ENCODE results near the gene SCAMP2. TPM values are rescaled to one million over a fixed set of nuclear protein-coding genes. Genes with fewer than 3 reads are reported as not detected.
A peak's percentile ranks its signal among the peaks of the same experiment; 100 is the strongest.

Gene SCAMP2
- total RNA-seq, 1 donor from 2014 or later, result 35.6 TPM

DNA sequence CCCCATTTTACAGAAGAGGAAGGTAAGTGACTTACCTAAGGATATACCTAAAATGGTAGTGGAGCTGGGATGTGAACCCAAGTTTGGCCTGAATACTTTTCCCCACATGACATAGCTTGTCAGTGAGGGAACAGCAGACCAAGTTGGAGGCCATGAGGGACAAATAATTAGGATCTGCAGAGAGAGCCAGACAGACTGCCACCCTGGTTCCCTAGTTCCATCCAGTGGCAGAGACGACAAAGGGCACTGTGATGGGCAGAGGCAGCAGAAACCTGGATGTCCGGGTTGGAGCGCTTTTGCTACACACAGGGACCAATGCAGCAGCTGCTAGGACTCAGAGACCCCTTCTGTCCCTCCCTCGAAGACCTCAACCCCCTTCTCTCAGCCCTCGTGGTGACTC is 45.6 kb downstream of the SCAMP2 start:
- Mint-ChIP-seq H3K4me1 (ENCODE audit: low read depth, unreplicated experiment) (peaks cover 51% of the 10 kb centered on the region), H3K36me3 (ENCODE audit: unreplicated experiment) (no peaks in the 10 kb centered on the region), H3K27me3 (ENCODE audit: unreplicated experiment) (peaks cover 3% of the 10 kb centered on the region), H3K27ac (ENCODE audit: unreplicated experiment) (peak overlapping the region; percentile 40), H3K4me3 (ENCODE audit: unreplicated experiment) (no peak overlapping the region), H3K9me3 (ENCODE audit: unreplicated experiment) (peaks cover 6% of the 10 kb centered on the region)
- TF ChIP-seq, protein P1, sequence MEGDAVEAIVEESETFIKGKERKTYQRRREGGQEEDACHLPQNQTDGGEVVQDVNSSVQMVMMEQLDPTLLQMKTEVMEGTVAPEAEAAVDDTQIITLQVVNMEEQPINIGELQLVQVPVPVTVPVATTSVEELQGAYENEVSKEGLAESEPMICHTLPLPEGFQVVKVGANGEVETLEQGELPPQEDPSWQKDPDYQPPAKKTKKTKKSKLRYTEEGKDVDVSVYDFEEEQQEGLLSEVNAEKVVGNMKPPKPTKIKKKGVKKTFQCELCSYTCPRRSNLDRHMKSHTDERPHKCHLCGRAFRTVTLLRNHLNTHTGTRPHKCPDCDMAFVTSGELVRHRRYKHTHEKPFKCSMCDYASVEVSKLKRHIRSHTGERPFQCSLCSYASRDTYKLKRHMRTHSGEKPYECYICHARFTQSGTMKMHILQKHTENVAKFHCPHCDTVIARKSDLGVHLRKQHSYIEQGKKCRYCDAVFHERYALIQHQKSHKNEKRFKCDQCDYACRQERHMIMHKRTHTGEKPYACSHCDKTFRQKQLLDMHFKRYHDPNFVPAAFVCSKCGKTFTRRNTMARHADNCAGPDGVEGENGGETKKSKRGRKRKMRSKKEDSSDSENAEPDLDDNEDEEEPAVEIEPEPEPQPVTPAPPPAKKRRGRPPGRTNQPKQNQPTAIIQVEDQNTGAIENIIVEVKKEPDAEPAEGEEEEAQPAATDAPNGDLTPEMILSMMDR (IDR thresholded peaks at IDR 0.05; ENCODE audit: partially characterized antibody, unreplicated experiment), result no peak
- DNase-seq, result no peak

DNA sequence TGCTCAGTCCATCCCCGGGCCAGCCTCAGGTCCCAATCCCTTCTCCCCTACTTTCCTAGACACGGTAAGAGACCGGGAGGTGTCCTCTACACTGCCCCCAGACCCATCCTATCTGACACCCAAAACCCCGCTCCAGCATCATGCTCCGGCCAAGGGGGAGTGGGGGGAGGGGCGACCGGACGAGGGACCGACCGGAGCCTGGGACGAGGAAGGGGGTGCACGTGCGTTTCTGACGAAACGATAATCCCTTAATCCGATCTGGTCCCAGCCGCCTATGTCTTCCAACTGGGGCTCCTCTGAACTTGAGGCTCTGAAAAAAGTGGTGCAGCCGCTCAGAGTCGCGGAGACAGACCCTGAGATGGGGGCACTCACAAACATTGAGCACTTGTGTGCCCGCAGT is 46.2 kb downstream of the SCAMP2 start:
- DNase-seq, result no peak
- no peak overlapping the region for H3K4me3 Mint-ChIP-seq (ENCODE audit: unreplicated experiment)
- no peaks in the 10 kb centered on the region for H3K36me3 Mint-ChIP-seq (ENCODE audit: unreplicated experiment)
- H3K27ac Mint-ChIP-seq (ENCODE audit: unreplicated experiment), result no peak overlapping the region
- TF ChIP-seq, protein P1 (IDR thresholded peaks at IDR 0.05; ENCODE audit: partially characterized antibody, unreplicated experiment), result no peak
- H3K9me3 Mint-ChIP-seq (ENCODE audit: unreplicated experiment), result peaks cover 6% of the 10 kb centered on the region
- H3K4me1 Mint-ChIP-seq (ENCODE audit: low read depth, unreplicated experiment), result peaks cover 53% of the 10 kb centered on the region
- peaks cover 3% of the 10 kb centered on the region for H3K27me3 Mint-ChIP-seq (ENCODE audit: unreplicated experiment)

DNA sequence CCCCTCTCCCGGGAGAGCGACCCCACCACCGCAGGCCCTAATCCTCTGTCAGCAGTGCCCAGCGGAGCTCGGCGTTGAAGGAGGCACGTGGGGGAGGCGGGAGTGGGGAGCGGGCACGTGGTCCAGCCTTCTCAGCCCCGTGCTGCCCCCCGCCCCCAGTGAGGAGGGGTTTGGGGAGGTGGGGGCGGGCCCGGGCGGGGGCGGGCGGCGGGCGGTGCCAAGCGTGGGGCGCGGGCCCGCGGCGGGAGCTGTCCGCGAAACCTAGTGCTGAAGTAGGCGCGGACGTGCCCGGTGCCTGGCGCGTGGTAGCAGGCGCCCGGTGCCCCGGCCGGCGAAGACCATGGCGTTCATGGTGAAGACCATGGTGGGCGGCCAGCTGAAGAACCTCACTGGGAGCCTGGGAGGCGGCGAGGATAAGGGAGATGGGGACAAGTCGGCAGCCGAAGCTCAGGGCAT is 46.8 kb downstream of the SCAMP2 start, which contains the start of gene CPLX3:
CPLX3 (plus strand) TSS at position 264 of the 456 bp plus-strand sequence; CDS start at position 341, 77 bp downstream.
- Mint-ChIP-seq H3K9me3 (ENCODE audit: unreplicated experiment) (peaks cover 6% of the 10 kb centered on the region), H3K4me3 (ENCODE audit: unreplicated experiment) (peak within 1 kb of the TSS; percentile 20), H3K27me3 (ENCODE audit: unreplicated experiment) (peaks cover 3% of the 10 kb centered on the region), H3K4me1 (ENCODE audit: low read depth, unreplicated experiment) (peaks cover 55% of the 10 kb centered on the region), H3K36me3 (ENCODE audit: unreplicated experiment) (no peaks in the 10 kb centered on the region), H3K27ac (ENCODE audit: unreplicated experiment) (no peak within 1 kb of the TSS)
- DNase-seq, result no peak
- TF ChIP-seq, protein P1 (IDR thresholded peaks at IDR 0.05; ENCODE audit: partially characterized antibody, unreplicated experiment), result no peak

DNA sequence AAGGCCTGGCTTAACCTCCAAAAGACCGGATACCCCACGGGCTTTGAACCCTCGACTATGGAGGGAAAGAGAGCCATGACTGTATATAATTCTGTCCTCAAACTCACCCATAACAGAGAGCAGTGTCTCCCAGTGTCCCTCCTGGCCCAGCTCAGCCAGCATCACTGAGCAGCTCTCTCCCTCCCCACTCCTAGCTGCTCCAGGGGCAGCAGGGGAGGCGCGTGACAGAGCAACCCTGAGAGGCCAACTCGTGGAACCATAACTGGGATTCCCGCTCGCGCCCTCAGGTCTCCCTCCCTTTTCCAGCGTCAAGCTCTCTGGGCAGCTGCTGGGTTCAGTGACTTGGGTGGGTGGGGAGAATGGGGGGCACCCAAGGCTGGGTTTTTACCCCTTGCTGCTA is 47.3 kb downstream of the SCAMP2 start:
- Mint-ChIP-seq H3K27ac (ENCODE audit: unreplicated experiment) (no peak overlapping the region), H3K27me3 (ENCODE audit: unreplicated experiment) (peaks cover 3% of the 10 kb centered on the region), H3K4me1 (ENCODE audit: low read depth, unreplicated experiment) (peaks cover 54% of the 10 kb centered on the region), H3K9me3 (ENCODE audit: unreplicated experiment) (peaks cover 6% of the 10 kb centered on the region), H3K4me3 (ENCODE audit: unreplicated experiment) (peak overlapping the region; percentile 20), H3K36me3 (ENCODE audit: unreplicated experiment) (no peaks in the 10 kb centered on the region)
- DNase-seq, result no peak
- TF ChIP-seq, protein P1 (IDR thresholded peaks at IDR 0.05; ENCODE audit: partially characterized antibody, unreplicated experiment), result no peak

DNA sequence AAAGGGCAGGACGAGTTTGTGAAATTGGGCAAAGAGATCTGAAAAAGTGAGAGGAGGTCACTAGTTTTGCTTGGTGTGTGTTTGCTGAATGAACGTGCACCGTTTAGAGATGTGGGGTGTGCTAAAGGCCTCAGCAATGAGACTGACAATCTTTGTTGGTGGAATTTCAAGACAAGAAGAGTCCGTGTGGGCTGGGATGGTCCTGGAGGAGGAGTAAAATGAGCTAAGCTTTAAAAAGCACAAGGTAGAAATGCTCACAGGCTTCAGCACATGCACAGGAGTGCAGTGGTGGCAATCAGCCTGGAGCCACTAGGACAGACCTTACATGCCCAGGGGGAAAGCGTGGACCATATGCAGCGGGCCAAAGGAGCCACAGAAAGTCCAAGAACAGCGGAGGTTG is 48.2 kb downstream of the SCAMP2 start:
- Mint-ChIP-seq H3K27ac (ENCODE audit: unreplicated experiment) (no peak overlapping the region), H3K36me3 (ENCODE audit: unreplicated experiment) (no peaks in the 10 kb centered on the region), H3K9me3 (ENCODE audit: unreplicated experiment) (peaks cover 4% of the 10 kb centered on the region), H3K4me3 (ENCODE audit: unreplicated experiment) (peak overlapping the region; percentile 12), H3K27me3 (ENCODE audit: unreplicated experiment) (peaks cover 3% of the 10 kb centered on the region), H3K4me1 (ENCODE audit: low read depth, unreplicated experiment) (peaks cover 52% of the 10 kb centered on the region)
- TF ChIP-seq, protein P1 (IDR thresholded peaks at IDR 0.05; ENCODE audit: partially characterized antibody, unreplicated experiment), result no peak
- DNase-seq, result no peak

All from glutamatergic neuron (in vitro differentiated cells).